DOHH2 (cell line): ENCODE data around the gene LRRC61.

Source experiments
- CTCF ChIP-seq: fragments of 200-600 bp; sonication (generic); IDR thresholded peaks from one replicate; pipeline ENCODE4 v1.5.1; 2014; ENCODE audit warnings: antibody characterized with exemption, mild to moderate bottlenecking, low read depth, low read length; ENCODE audit not compliant: poor library complexity, severe bottlenecking
- EZH2phosphoT487 ChIP-seq: fragments of 200-600 bp; sonication (generic); IDR thresholded peaks from 2 replicates; pipeline ENCODE4 v1.6.1; 2017; ENCODE audit warnings: borderline replicate concordance, mild to moderate bottlenecking, antibody characterized with exemption, low read length, moderate library complexity, mixed read lengths

GRCh38 chr7:150332852-150333635 lies 9.9 kb downstream of the LRRC61 start:
- TF ChIP-seq CTCF, result no peak
- TF ChIP-seq EZH2phosphoT487, result no peak
